ENCODE data around the gene UCK2. TPM values are rescaled to one million over a fixed set of nuclear protein-coding genes. Genes with fewer than 3 reads are reported as not detected.

UCK2 gene
- total RNA-seq, 1 donor from 2014 or later: 5.9 TPM

- DNase-seq (no peak), ATAC-seq (peak; percentile 66)
- intact Hi-C loops (cut with micrococcal nuclease): no loop called here
These were observed 65.5 kb downstream of the UCK2 start for GRCh38 chr1:165892935-165893334.

DNA sequence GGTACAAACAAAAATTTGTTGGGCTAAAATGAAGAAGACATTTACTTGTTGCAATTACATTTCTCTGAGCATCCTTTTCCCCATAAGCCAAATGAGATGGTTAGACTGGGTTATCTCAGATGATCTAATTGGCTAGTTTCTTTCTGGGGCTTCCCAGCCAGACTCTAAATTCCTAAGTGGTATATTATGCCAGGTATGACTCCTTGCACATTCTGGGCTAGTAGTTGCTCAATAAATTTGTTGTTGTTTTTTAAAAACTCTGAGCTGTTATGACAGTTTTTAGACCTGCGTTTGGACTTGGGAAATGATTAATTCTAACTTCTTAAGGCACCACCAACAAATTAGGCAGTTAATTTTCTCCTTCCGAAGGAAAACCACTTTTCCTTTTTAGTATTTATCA, 66.1 kb downstream of the UCK2 start:
- intact Hi-C loops (cut with micrococcal nuclease): no loop called here
- no peak for ATAC-seq
- no peak for DNase-seq

DNA sequence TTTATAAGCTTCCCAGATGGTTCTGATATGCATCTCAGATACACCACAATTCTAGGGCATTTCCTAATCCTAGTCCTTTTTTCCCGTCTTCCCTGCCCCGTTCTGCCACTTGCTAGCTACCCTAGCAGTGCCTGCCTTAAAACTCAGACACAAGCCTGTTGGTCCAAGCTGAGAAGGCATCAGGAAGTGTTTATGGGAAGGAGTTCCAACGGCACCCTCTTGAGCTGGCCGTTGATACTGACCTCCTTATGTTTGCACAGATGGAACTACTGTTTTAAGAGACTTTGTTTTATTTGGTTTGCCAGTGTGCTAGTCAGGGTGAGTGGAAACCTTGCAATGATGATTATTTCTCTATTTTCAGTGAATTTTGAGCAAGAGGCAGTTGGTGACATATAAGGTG, 67.2 kb downstream of the UCK2 start:
- intact Hi-C loops (cut with micrococcal nuclease): no loop called here
- no peak for ATAC-seq

GRCh38 chr1:165895451-165895871, 68.0 kb downstream of the UCK2 start:
- intact Hi-C loops (cut with micrococcal nuclease): no loop called here
- ATAC-seq: no peak
- no peak for DNase-seq

More for the DNA sequence above, 67.2 kb downstream of the UCK2 start:
- DNase-seq: no peak

GRCh38 chr1:165896277-165896676, 68.9 kb downstream of the UCK2 start:
- DNase-seq (peak; percentile 36), ATAC-seq (peak; percentile 65)
- intact Hi-C loops (cut with micrococcal nuclease): no loop called here

- intact Hi-C loops (cut with micrococcal nuclease): no loop called here
- ATAC-seq (peak; percentile 60), DNase-seq (no peak)
These were observed 70.2 kb downstream of the UCK2 start for GRCh38 chr1:165897326-165898303.

- intact Hi-C loops (cut with micrococcal nuclease): no loop called here
- DNase-seq (no peak), ATAC-seq (peak; percentile 74)
These were observed 71.4 kb downstream of the UCK2 start for GRCh38 chr1:165898837-165899236.

GRCh38 chr1:165899461-165899941, 72.1 kb downstream of the UCK2 start:
- intact Hi-C loops (cut with micrococcal nuclease): no loop called here
- ATAC-seq: peak; percentile 35
- DNase-seq: peak; percentile 30

GRCh38 chr1:165900576-165901380, 73.4 kb downstream of the UCK2 start:
- DNase-seq (no peak), ATAC-seq (no peak)
- intact Hi-C loops (cut with micrococcal nuclease): no loop called here

DNA sequence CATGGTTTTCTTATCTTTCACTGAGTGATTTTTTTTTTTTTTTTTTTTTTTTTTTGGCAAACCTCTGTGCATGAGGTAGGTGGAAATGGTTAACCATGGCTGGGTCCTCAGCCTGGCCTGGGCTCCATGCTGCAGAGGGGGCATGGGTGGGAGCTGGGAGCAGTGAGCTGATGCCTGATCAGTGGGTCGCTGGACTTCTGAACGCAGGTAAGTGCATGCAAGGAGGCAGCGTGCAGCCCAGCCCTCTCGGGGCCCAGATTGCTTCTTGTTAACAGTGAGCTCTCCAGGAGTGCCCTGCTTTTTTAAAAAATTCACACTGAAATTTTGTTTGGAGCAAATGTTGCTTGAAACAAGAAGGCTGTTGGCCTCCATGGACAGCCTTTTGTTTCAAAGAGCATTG, 75.2 kb downstream of the UCK2 start:
- intact Hi-C loops (cut with micrococcal nuclease): no loop called here
- DNase-seq (no peak), ATAC-seq (no peak)

DNA sequence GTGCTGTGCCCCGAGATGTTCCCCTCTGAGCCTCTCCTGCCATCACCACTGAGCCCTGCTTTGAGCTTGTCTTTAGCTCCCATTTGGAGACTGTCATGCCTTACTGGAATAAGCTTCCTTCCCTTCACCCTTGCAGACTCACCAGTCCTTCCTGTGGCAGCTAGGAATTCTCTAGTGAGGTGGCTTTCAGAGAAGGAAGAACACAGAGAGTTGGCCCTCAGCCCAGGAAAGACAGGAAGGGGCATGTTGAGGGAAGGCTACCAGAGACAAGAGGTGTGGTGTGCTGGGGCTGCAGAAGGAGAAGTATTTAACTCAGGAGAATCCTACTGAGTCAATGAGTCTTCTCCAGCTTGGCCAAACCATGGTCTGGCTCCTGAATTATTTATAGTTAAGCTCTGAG, 76.3 kb downstream of the UCK2 start:
- no peak for DNase-seq
- intact Hi-C loops (cut with micrococcal nuclease): no loop called here
- ATAC-seq: no peak

DNA sequence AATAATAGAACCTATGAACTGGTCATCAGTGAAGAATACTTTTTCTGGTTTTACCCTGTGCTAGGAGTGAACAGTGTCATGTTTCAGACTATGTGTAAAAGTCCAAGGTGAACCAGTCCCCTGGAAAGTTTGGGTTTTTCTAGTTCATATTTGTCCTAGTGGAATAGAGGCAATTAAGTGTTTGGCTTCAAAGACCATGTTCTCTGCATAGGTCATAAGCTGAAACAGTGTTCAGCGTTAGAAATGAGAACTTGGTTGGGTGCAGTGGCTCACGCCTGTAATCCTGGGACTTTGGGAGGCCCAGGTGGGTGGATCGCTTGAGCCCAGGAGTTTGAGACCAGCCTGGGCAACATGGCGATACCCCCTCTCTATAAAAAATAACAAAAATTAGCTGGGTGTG, 77.5 kb downstream of the UCK2 start:
- DNase-seq: no peak
- ATAC-seq: no peak
- intact Hi-C loops (cut with micrococcal nuclease): no loop called here

- intact Hi-C loops (cut with micrococcal nuclease): no loop called here
- no peak for DNase-seq
- no peak for ATAC-seq
These were observed 78.4 kb downstream of the UCK2 start for GRCh38 chr1:165905853-165906252.

- intact Hi-C loops (cut with micrococcal nuclease): no loop called here
- ATAC-seq: no peak
These were observed 79.9 kb downstream of the UCK2 start for GRCh38 chr1:165907256-165907857.

DNA sequence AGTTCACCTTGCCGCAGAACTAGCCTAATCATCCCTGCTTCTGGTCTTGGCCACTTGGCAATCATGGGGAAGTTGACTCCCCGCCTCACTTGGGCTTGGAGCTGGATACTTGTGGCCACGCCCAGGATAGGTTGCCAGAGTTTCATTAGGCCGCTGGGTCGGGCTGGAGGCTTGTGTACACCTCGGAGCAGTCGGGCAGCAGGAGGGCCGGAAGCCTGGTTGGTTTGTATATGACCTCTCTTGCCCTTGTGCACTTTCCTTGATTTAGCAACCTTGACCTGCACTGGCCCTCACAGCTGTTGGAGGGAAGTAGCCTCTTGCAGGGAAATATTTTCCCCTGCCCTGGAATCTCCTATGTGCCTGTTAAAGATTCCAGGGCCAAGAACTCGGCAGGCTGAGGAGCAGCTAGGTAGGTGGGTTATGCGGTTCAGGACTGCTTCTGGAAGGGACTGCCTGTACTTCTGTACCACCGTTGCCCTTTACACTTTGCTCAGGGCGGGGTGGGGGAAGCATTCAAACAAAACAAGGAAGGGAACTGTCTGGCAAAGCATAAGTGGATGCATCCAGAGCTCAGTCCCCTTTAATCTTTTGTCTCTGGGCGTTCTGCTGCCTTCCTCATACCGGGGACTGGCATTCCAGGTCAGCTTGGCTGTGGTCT, 83.5 kb downstream of the UCK2 start:
- DNase-seq (peak; percentile 54), ATAC-seq (peak; percentile 49)
- intact Hi-C loops (cut with micrococcal nuclease): loop anchor here (5.0 to 10.0 kb wide), 2 partner anchors 309 to 516 kb away; no protein-coding TSS in a partner anchor

More at GRCh38 chr1:165907256-165907857, 79.9 kb downstream of the UCK2 start:
- DNase-seq: no peak

- ATAC-seq (no peak), DNase-seq (no peak)
- intact Hi-C loops (cut with micrococcal nuclease): loop anchor here (5.0 to 10.0 kb wide), 2 partner anchors 309 to 517 kb away; no protein-coding TSS in a partner anchor
These were observed 84.3 kb downstream of the UCK2 start for GRCh38 chr1:165911609-165912281.

DNA sequence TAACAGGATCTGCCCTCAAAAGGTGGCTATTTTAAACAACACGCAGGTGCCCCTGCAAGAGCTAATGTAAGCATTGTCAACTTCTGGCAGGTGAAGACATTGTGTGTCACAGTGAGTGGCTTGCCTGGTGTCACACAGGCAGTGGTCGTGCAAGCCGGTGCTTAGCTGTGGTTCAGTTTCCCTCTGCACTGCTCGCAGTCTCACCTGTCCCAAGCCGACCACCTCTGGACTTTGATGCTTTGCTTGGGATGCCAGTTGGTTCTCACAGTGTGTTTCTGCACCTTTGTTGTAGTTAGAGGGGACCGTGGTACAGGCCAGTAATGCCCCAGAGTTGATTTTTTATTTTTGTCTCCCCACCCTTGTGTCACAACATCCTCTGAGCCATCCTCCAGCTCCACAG, 85.2 kb downstream of the UCK2 start:
- ATAC-seq (no peak), DNase-seq (no peak)
- intact Hi-C loops (cut with micrococcal nuclease): loop anchor here (5.0 to 10.0 kb wide), 2 partner anchors 310 to 518 kb away; no protein-coding TSS in a partner anchor

- peak; percentile 81 for ATAC-seq
- intact Hi-C loops (cut with micrococcal nuclease): loop anchor here (2.0 to 10.0 kb wide), 3 partner anchors 195 to 519 kb away; no protein-coding TSS in a partner anchor
These were observed 86.9 kb downstream of the UCK2 start for GRCh38 chr1:165914136-165914798.

More at GRCh38 chr1:165914136-165914798, 86.9 kb downstream of the UCK2 start:
- DNase-seq: no peak

Measured in left ventricle myocardium superior (tissue), 1 donor.